ACC112 (cell line): ENCODE measurements around the gene WNT9B.

Source experiments
- H2AFZ ChIP-seq: fragments of 200-600 bp; sonication (generic); one replicate; pipeline ENCODE4 v1.6.0; 2017; ENCODE audit warnings: antibody characterized with exemption, low read length; ENCODE audit not compliant: unreplicated experiment
- H3K27ac ChIP-seq: fragments of 200-600 bp; sonication (generic); 2 replicates; pipeline ENCODE4 v1.5.1; 2014; ENCODE audit warnings: low read depth, mild to moderate bottlenecking, antibody characterized with exemption, low read length, moderate library complexity
- H3K27me3 ChIP-seq: fragments of 200-600 bp; sonication (generic); 2 replicates; pipeline ENCODE4 v1.6.1; 2014; ENCODE audit warnings: mild to moderate bottlenecking, antibody characterized with exemption, low read length, moderate library complexity, mixed read lengths; ENCODE audit not compliant: insufficient read depth
- H3K36me3 ChIP-seq: fragments of 200-600 bp; sonication (generic); 2 replicates; pipeline ENCODE4 v1.6.1; 2016; ENCODE audit warnings: mild to moderate bottlenecking, antibody characterized with exemption, low read length, moderate library complexity, mixed read lengths; ENCODE audit not compliant: insufficient read depth
- H3K4me1 ChIP-seq: fragments of 200-600 bp; sonication (generic); one replicate; pipeline ENCODE4 v1.6.1; 2016; ENCODE audit warnings: low read length, mixed read lengths; ENCODE audit not compliant: insufficient read depth, unreplicated experiment, control insufficient read depth
- H3K4me3 ChIP-seq: fragments of 200-600 bp; sonication (generic); 2 replicates; pipeline ENCODE4 v1.5.1; 2014; ENCODE audit warnings: mild to moderate bottlenecking, low read depth, low read length
- H3K79me2 ChIP-seq: fragments of 200-600 bp; sonication (generic); one replicate; pipeline ENCODE4 v1.6.0; 2016; ENCODE audit warnings: low read length; ENCODE audit not compliant: control insufficient read depth, unreplicated experiment, insufficient read depth

WNT9B gene

GRCh38 chr17:46815474-46816353, 35.7 kb upstream of the WNT9B start:
- no peaks in the 10 kb centered on the region for H3K4me1 ChIP-seq
- H3K79me2 ChIP-seq = no peaks in the 10 kb centered on the region
- peaks cover 49% of the 10 kb centered on the region for H3K27me3 ChIP-seq
- H3K4me3 ChIP-seq = no peak overlapping the region
- H3K36me3 ChIP-seq = no peaks in the 10 kb centered on the region
- H3K27ac ChIP-seq = no peak overlapping the region
- H2AFZ ChIP-seq = no peak overlapping the region

GRCh38 chr17:46817151-46817900, 34.1 kb upstream of the WNT9B start:
- Histone ChIP-seq H3K36me3 (no peaks in the 10 kb centered on the region), H3K79me2 (no peaks in the 10 kb centered on the region), H3K27ac (no peak overlapping the region), H2AFZ (no peak overlapping the region), H3K4me3 (no peak overlapping the region), H3K27me3 (peaks cover 65% of the 10 kb centered on the region), H3K4me1 (no peaks in the 10 kb centered on the region)

- Histone ChIP-seq H3K4me3 (no peak overlapping the region), H3K4me1 (no peaks in the 10 kb centered on the region), H3K27ac (no peak overlapping the region), H3K27me3 (peaks cover 68% of the 10 kb centered on the region), H3K79me2 (no peaks in the 10 kb centered on the region), H3K36me3 (no peaks in the 10 kb centered on the region), H2AFZ (no peak overlapping the region)
These were observed 33.5 kb upstream of the WNT9B start for GRCh38 chr17:46817901-46818209.

GRCh38 chr17:46818316-46818928, 33.0 kb upstream of the WNT9B start, which contains the start of gene WNT3:
TSS of gene WNT3 (minus strand) at chr17:46818692. CDS start at chr17:46818597, 95 bp downstream.
- H3K27ac ChIP-seq = no peak within 1 kb of the TSS
- no peaks in the 10 kb centered on the region for H3K79me2 ChIP-seq
- H3K27me3 ChIP-seq = peaks cover 66% of the 10 kb centered on the region
- peak within 1 kb of the TSS; percentile 21 for H2AFZ ChIP-seq
- H3K36me3 ChIP-seq = no peaks in the 10 kb centered on the region
- peak within 1 kb of the TSS; percentile 56 for H3K4me3 ChIP-seq
- H3K4me1 ChIP-seq = no peaks in the 10 kb centered on the region

DNA sequence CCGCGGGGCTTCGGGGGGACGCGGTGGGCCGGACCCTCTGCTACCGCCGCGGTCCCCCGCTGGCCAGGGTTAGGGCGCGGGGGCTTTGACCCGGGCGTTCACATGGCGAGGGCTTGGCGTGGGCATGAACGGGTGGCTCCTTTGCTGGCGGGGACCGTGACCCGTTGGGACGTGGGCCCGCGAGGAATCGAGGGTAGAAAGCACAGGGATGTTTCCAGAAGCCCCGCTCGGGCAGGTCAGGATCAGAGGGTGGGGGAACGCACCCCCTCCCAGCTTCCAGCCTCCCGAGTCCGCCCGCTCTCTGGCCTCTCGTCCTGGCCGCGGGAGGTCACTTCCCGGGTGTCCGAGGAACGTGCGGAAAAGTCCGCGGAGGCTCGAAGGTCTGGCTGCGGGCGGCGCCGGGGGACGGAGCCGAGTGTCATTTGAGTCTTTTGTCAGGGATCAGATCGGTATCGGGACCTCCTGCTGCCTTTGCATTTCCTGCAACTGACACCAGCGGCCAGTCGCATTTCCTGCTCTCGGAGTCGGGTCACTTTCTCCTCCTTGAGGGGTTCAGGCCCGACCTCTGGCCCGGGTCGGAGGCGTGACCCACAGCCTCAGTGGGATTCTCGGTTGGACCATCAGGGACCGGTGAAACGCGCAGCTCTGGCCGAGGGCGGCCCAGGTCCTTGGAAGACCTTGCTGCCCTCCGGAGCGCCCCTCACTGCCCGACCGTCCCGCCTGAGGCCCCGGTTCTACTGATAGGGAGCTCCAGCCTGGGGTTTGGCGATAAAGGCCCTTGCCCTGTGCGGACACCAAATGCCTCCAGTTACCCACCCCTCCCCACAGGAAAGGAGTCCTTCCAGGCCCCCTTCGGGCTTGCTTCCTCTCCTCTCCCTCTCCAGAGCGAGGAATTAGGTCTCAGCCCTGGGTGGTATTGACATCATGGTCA, 32.2 kb upstream of the WNT9B start:
- H2AFZ ChIP-seq = peak overlapping the region; percentile 21
- H3K4me3 ChIP-seq = peak overlapping the region; percentile 56
- H3K27me3 ChIP-seq = peaks cover 66% of the 10 kb centered on the region

GRCh38 chr17:46819906-46820351, 31.5 kb upstream of the WNT9B start:
- Histone ChIP-seq H3K27me3 (peaks cover 66% of the 10 kb centered on the region), H3K4me1 (no peaks in the 10 kb centered on the region), H3K79me2 (no peaks in the 10 kb centered on the region), H2AFZ (no peak overlapping the region), H3K36me3 (no peaks in the 10 kb centered on the region), H3K4me3 (no peak overlapping the region), H3K27ac (no peak overlapping the region)

More for the DNA sequence above, 32.2 kb upstream of the WNT9B start:
- Histone ChIP-seq H3K79me2 (no peaks in the 10 kb centered on the region), H3K36me3 (no peaks in the 10 kb centered on the region), H3K27ac (no peak overlapping the region), H3K4me1 (no peaks in the 10 kb centered on the region)

DNA sequence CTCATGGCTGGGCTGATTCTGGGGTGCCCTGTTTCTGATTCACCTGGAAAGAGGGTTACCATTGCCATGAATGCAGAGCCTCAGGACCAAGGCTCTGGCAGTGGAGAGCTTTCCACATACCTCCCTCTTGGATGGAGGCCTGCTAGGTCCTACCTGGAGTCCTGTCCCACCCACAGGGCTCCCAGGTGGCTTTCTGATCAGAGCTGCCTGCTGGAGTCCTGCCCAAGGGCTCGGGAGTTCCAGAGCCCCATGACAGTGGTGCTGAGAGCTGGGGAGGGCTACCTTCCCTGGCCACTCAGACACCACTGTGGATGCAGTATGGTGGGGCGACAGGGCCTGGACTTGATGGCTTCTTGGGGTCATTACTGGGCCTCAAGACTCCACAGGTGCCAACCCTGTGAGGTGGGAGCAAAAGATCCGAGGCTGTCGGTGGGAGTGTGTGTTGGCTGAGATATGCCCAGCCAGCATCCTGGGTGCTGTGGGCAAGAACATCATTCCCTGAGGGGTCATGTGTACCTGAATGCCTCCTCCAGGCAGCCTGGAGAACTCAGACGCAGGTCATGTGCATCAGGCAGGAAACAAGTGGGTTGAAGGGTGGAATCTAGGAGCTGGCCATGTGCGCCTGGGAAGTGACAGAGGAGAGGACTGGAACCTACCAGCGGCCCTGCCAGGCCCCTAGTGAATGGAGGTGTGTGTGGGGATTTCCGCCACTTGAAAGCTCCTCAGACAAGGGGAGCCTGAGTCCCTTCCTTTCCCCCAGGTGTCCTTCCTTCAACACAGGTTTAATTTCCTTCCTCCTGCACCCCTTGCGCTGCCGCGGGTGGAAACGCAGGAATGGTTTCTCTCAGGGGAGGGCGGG, 30.6 kb upstream of the WNT9B start:
- H3K4me3 ChIP-seq = no peak overlapping the region
- H3K27me3 ChIP-seq = peaks cover 66% of the 10 kb centered on the region
- no peak overlapping the region for H2AFZ ChIP-seq

GRCh38 chr17:46821482-46822387, 29.6 kb upstream of the WNT9B start:
- Histone ChIP-seq H3K27me3 (peaks cover 59% of the 10 kb centered on the region), H3K36me3 (no peaks in the 10 kb centered on the region), H3K4me3 (no peak overlapping the region), H2AFZ (no peak overlapping the region), H3K79me2 (no peaks in the 10 kb centered on the region), H3K4me1 (no peaks in the 10 kb centered on the region), H3K27ac (no peak overlapping the region)

More for the DNA sequence above, 30.6 kb upstream of the WNT9B start:
- Histone ChIP-seq H3K36me3 (no peaks in the 10 kb centered on the region), H3K79me2 (no peaks in the 10 kb centered on the region), H3K4me1 (no peaks in the 10 kb centered on the region), H3K27ac (no peak overlapping the region)
